ENCODE measurements around the gene PRSS36.

- no peak for TF ChIP-seq SIN3A (IDR thresholded peaks at IDR 0.05; ENCODE audit: borderline replicate concordance, insufficient read depth, low read depth, low read length)
- TF ChIP-seq, protein P1, sequence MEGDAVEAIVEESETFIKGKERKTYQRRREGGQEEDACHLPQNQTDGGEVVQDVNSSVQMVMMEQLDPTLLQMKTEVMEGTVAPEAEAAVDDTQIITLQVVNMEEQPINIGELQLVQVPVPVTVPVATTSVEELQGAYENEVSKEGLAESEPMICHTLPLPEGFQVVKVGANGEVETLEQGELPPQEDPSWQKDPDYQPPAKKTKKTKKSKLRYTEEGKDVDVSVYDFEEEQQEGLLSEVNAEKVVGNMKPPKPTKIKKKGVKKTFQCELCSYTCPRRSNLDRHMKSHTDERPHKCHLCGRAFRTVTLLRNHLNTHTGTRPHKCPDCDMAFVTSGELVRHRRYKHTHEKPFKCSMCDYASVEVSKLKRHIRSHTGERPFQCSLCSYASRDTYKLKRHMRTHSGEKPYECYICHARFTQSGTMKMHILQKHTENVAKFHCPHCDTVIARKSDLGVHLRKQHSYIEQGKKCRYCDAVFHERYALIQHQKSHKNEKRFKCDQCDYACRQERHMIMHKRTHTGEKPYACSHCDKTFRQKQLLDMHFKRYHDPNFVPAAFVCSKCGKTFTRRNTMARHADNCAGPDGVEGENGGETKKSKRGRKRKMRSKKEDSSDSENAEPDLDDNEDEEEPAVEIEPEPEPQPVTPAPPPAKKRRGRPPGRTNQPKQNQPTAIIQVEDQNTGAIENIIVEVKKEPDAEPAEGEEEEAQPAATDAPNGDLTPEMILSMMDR (IDR thresholded peaks at IDR 0.05), result no peak
Observed at GRCh38 chr16:31135535-31136286, 14.2 kb downstream of the PRSS36 start, which contains the start of gene PRSS8.
